HepG2 (cell line): Measurements from ENCODE around the gene DPAGT1. TPM values are rescaled to one million over a fixed set of nuclear protein-coding genes. Genes with fewer than 3 reads are reported as not detected.

ENCODE experiments used
- CBX1 ChIP-seq: IDR thresholded peaks from one replicate; pipeline ENCODE4 v1.6.1; 2016; ENCODE audit warnings: antibody characterized with exemption, low read depth
- ETV6 ChIP-seq: sonication (generic); formaldehyde crosslinking; conservative IDR thresholded peaks from 2 replicates; pipeline ENCODE4 v1.4.0; 2020; ENCODE audit warnings: missing genetic modification reagents
- FOXK2 ChIP-seq: fragments of 450-650 bp; IDR thresholded peaks from 2 replicates; pipeline ENCODE4 v1.6.1; 2016
- HNF4G ChIP-seq, 2 experiments: sonication (generic) in 1 of 2; formaldehyde crosslinking in 1 of 2; IDR thresholded peaks; 2 replicates each; pipeline versions ENCODE4 v1.4.0 to v1.6.1; 2011 to 2020; ENCODE audit warnings: borderline replicate concordance in 2 of 2, low read depth in 2 of 2, mild to moderate bottlenecking in 2 of 2, low read length in 1 of 2, missing genetic modification reagents in 1 of 2, moderate library complexity in 1 of 2
- HNRNPLL ChIP-seq: fragments of 200-400 bp; formaldehyde crosslinking; IDR thresholded peaks from 2 replicates; pipeline ENCODE4 v1.6.1; 2017; ENCODE audit warnings: mild to moderate bottlenecking, low read depth, low read length; ENCODE audit not compliant: poor library complexity, severe bottlenecking
- HOXA5 ChIP-seq: sonication (generic); formaldehyde crosslinking; IDR thresholded peaks from 2 replicates; pipeline ENCODE4 v1.4.0; 2020; ENCODE audit warnings: missing genetic modification reagents
- HOXD1 ChIP-seq: sonication (generic); formaldehyde crosslinking; IDR thresholded peaks from 2 replicates; pipeline ENCODE4 v1.5.0; 2020; ENCODE audit warnings: missing genetic modification reagents
- JDP2 ChIP-seq: sonication (generic); formaldehyde crosslinking; IDR thresholded peaks from 2 replicates; pipeline ENCODE4 v1.8.1; 2022; ENCODE audit warnings: missing genetic modification reagents, borderline replicate concordance
- KDM5B ChIP-seq: sonication (generic); formaldehyde crosslinking; IDR thresholded peaks from 2 replicates; pipeline ENCODE4 v1.4.0; 2020; ENCODE audit warnings: missing genetic modification reagents, mild to moderate bottlenecking, borderline replicate concordance
- NFIB ChIP-seq: sonication (generic); formaldehyde crosslinking; IDR thresholded peaks from 2 replicates; pipeline ENCODE4 v1.9.0; 2021; ENCODE audit warnings: missing genetic modification reagents, mild to moderate bottlenecking, borderline replicate concordance
- SALL1 ChIP-seq: sonication (generic); formaldehyde crosslinking; IDR thresholded peaks from 2 replicates; pipeline ENCODE4 v1.8.0; 2022; ENCODE audit warnings: mild to moderate bottlenecking, missing genetic modification reagents
- SMARCC2 ChIP-seq: fragments of 450-650 bp; IDR thresholded peaks from 2 replicates; pipeline ENCODE4 v1.6.1; 2017; ENCODE audit warnings: antibody characterized with exemption, mild to moderate bottlenecking
- TAF1 ChIP-seq: sonication (generic); formaldehyde crosslinking; IDR thresholded peaks from 2 replicates; pipeline ENCODE4 v1.4.0; 2020; ENCODE audit warnings: missing genetic modification reagents
- ZBTB46 ChIP-seq: sonication (generic); formaldehyde crosslinking; IDR thresholded peaks from 2 replicates; pipeline ENCODE4 v1.4.0; 2020; ENCODE audit warnings: mild to moderate bottlenecking, missing genetic modification reagents, borderline replicate concordance
- ZC3H13 ChIP-seq: sonication (generic); formaldehyde crosslinking; IDR thresholded peaks from 2 replicates; pipeline ENCODE4 v1.8.1; 2023; ENCODE audit warnings: mild to moderate bottlenecking, missing genetic modification reagents, moderate library complexity
- ZHX1 ChIP-seq: sonication (generic); formaldehyde crosslinking; IDR thresholded peaks from 2 replicates; pipeline ENCODE4 v1.8.1; 2022; ENCODE audit warnings: low read depth, mild to moderate bottlenecking, missing genetic modification reagents
- ZMAT5 ChIP-seq: sonication (generic); formaldehyde crosslinking; IDR thresholded peaks from 2 replicates; pipeline ENCODE4 v1.5.0; 2020; ENCODE audit warnings: mild to moderate bottlenecking, low read depth, missing genetic modification reagents, borderline replicate concordance
- ZNF44 ChIP-seq: sonication (generic); formaldehyde crosslinking; IDR thresholded peaks from 2 replicates; pipeline ENCODE4 v1.5.1; 2020; ENCODE audit warnings: mild to moderate bottlenecking, missing genetic modification reagents
- ZNF451 ChIP-seq: sonication (generic); formaldehyde crosslinking; IDR thresholded peaks from 2 replicates; pipeline ENCODE4 v1.5.0; 2020; ENCODE audit warnings: mild to moderate bottlenecking, missing genetic modification reagents
- ZNF556 ChIP-seq: sonication (generic); formaldehyde crosslinking; IDR thresholded peaks from 2 replicates; pipeline ENCODE4 v1.4.0; 2020; ENCODE audit warnings: mild to moderate bottlenecking, missing genetic modification reagents, borderline replicate concordance
- ZNF678 ChIP-seq: sonication (generic); formaldehyde crosslinking; IDR thresholded peaks from 2 replicates; pipeline ENCODE4 v1.4.0; 2020; ENCODE audit warnings: mild to moderate bottlenecking, missing genetic modification reagents
- ZSCAN12 ChIP-seq: sonication (generic); formaldehyde crosslinking; IDR thresholded peaks from 2 replicates; pipeline ENCODE4 v1.9.0; 2021; ENCODE audit warnings: mild to moderate bottlenecking, missing genetic modification reagents
- polyA plus RNA-seq, 8 experiments: library from polyadenylated mRNA; depleted of rRNA in 3 of 8; stranded (reverse) in 7 of 8; unstranded in 1 of 8; fragments of >200 nt; fragmentation: Illumina TruSeq in 4 of 8; extraction: Trizol in 4 of 8; gene quantifications; 2 replicates each; pipeline versions ENCODE4 v1.2.1 to v1.2.3, GENCODE V29; 2011 to 2016; ENCODE audit warnings: low read depth in 4 of 8, missing spikeins in 1 of 8, mixed read lengths in 1 of 8; ENCODE audit not compliant: insufficient read depth in 1 of 8
- total RNA-seq, 5 experiments: library from RNA; depleted of rRNA; stranded (reverse); fragments of >200 nt; fragmentation: Illumina TruSeq; extraction: Trizol; gene quantifications; 2 replicates each; pipeline ENCODE4 v1.2.3, GENCODE V29; 2016; ENCODE audit warnings: low read depth in 1 of 5
- TF ChIP-seq, protein P1 (sequence below): sonication (generic); formaldehyde crosslinking; IDR thresholded peaks from 2 replicates; pipeline ENCODE4 v1.4.0; 2020; ENCODE audit warnings: missing genetic modification reagents, borderline replicate concordance

The DPAGT1 gene
- total and polyA plus RNA-seq, 2 of the 13 experiments (the other 11 are each of a cell fraction or from before 2014, with no cell fraction given): 37.6 to 70.7 TPM

- TF ChIP-seq SALL1 (CRISPR knock-in tag) (peak; percentile 7; the same call in 1 of the 2 replicates), HOXA5 (no peak), FOXK2 (no peak), HNF4G (IDR thresholded peaks at IDR 0.05; ENCODE audit: borderline replicate concordance, low read depth, low read length) (no peak), HNF4G (CRISPR knock-in tag; IDR thresholded peaks at IDR 0.05; ENCODE audit: borderline replicate concordance, low read depth) (no peak), ZNF556 (no peak), ZSCAN12 (no peak), ZNF678 (CRISPR knock-in tag) (no peak), ZC3H13 (CRISPR knock-in tag) (no peak), CBX1 (no peak), JDP2 (CRISPR knock-in tag) (no peak), ETV6 (CRISPR knock-in tag) (no peak), SMARCC2 (no peak), NFIB (CRISPR knock-in tag) (no peak), ZMAT5 (CRISPR knock-in tag) (no peak), ZNF44 (no peak), KDM5B (CRISPR knock-in tag) (no peak), ZNF451 (CRISPR knock-in tag) (no peak), HOXD1 (no peak), ZHX1 (CRISPR knock-in tag) (no peak), HNRNPLL (peak; percentile 35), ZBTB46 (CRISPR knock-in tag) (no peak), TAF1 (CRISPR knock-in tag) (no peak; the same call in 1 of the 2 replicates)
- TF ChIP-seq, protein P1, sequence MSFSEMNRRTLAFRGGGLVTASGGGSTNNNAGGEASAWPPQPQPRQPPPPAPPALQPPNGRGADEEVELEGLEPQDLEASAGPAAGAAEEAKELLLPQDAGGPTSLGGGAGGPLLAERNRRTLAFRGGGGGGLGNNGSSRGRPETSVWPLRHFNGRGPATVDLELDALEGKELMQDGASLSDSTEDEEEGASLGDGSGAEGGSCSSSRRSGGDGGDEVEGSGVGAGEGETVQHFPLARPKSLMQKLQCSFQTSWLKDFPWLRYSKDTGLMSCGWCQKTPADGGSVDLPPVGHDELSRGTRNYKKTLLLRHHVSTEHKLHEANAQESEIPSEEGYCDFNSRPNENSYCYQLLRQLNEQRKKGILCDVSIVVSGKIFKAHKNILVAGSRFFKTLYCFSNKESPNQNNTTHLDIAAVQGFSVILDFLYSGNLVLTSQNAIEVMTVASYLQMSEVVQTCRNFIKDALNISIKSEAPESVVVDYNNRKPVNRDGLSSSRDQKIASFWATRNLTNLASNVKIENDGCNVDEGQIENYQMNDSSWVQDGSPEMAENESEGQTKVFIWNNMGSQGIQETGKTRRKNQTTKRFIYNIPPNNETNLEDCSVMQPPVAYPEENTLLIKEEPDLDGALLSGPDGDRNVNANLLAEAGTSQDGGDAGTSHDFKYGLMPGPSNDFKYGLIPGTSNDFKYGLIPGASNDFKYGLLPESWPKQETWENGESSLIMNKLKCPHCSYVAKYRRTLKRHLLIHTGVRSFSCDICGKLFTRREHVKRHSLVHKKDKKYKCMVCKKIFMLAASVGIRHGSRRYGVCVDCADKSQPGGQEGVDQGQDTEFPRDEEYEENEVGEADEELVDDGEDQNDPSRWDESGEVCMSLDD: no peak
Measured at GRCh38 chr11:119100994-119101758, 477 bp downstream of the DPAGT1 start (continued).
